Chondrocyte (in vitro differentiated cells): ENCODE results near the gene NR1I3. TPM values are rescaled to one million over a fixed set of nuclear protein-coding genes. Genes with fewer than 3 reads are reported as not detected.

Experiments
- DNase-seq: peaks from one replicate; pipeline ENCODE4 v3.0.0; 2021; ENCODE audit warnings: mixed read lengths, low spot score
- H3K27ac Mint-ChIP-seq: one replicate; pipeline ENCODE4 v1.8.0; 2021; ENCODE audit warnings: mild to moderate bottlenecking, moderate library complexity, mixed read lengths; ENCODE audit not compliant: unreplicated experiment
- H3K27me3 Mint-ChIP-seq: 2 replicates; pipeline ENCODE4 v1.8.0; 2021; ENCODE audit warnings: low read depth, mixed read lengths
- H3K36me3 Mint-ChIP-seq: 2 replicates; pipeline ENCODE4 v1.8.0; 2021; ENCODE audit warnings: low read depth, mixed read lengths
- H3K4me1 Mint-ChIP-seq: 2 replicates; pipeline ENCODE4 v1.8.0; 2021; ENCODE audit warnings: low read depth, mild to moderate bottlenecking, mixed read lengths
- H3K4me3 Mint-ChIP-seq: one replicate; pipeline ENCODE4 v1.8.0; 2021; ENCODE audit warnings: mild to moderate bottlenecking, moderate library complexity, mixed read lengths; ENCODE audit not compliant: unreplicated experiment
- H3K9me3 Mint-ChIP-seq: 2 replicates; pipeline ENCODE4 v1.8.0; 2021; ENCODE audit warnings: low read depth, mixed read lengths
- total RNA-seq: library from RNA; stranded (reverse); gene quantifications from 3 replicates; pipeline ENCODE4 v1.2.1, GENCODE V29; 2021
- TF ChIP-seq, protein P1 (sequence below): fragments of 200-600 bp; sonication (generic); IDR thresholded peaks from 2 replicates; pipeline ENCODE4 v1.5.0; 2021; ENCODE audit warnings: antibody characterized with exemption, mild to moderate bottlenecking, moderate library complexity

The NR1I3 gene
- total RNA-seq, 1 donor from 2014 or later = not detected

DNA sequence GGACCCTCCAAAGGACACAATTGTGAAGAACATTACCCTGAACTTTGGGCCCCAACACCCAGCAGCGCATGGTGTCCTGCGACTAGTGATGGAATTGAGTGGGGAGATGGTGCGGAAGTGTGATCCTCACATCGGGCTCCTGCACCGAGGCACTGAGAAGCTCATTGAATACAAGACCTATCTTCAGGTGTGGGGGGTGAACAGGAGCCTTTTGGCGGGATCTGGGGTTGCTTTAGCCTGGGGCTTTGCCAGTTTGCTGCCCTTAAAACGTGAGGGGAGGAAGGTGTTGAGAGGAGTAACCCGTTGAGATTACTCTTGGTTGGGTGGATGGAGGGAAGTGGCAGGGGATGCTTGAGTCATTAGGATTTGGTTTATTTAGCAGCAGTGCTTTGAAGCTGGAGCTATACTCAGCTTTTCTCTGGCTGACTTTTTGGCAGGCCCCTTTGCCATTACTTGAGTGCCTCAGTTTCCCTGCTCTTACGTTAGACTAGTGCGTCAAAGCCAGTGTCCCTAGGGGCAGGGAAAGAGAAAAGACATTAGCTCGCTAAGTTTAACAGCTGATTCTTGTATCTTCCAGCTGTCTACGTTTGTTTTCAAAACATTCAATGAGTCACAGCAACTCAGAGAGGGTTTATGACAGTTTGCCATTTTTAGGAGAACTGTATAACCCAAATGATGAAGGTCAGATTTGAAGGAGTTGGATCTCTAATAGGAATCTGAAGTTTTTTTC lies 31.4 kb downstream of the NR1I3 start:
- Mint-ChIP-seq H3K4me1 (peaks cover 33% of the 10 kb centered on the region), H3K27me3 (no peaks in the 10 kb centered on the region), H3K27ac (peak overlapping the region; percentile 74), H3K36me3 (peaks cover 25% of the 10 kb centered on the region), H3K9me3 (no peaks in the 10 kb centered on the region), H3K4me3 (no peak overlapping the region)
- no peak for DNase-seq
- TF ChIP-seq, protein P1, sequence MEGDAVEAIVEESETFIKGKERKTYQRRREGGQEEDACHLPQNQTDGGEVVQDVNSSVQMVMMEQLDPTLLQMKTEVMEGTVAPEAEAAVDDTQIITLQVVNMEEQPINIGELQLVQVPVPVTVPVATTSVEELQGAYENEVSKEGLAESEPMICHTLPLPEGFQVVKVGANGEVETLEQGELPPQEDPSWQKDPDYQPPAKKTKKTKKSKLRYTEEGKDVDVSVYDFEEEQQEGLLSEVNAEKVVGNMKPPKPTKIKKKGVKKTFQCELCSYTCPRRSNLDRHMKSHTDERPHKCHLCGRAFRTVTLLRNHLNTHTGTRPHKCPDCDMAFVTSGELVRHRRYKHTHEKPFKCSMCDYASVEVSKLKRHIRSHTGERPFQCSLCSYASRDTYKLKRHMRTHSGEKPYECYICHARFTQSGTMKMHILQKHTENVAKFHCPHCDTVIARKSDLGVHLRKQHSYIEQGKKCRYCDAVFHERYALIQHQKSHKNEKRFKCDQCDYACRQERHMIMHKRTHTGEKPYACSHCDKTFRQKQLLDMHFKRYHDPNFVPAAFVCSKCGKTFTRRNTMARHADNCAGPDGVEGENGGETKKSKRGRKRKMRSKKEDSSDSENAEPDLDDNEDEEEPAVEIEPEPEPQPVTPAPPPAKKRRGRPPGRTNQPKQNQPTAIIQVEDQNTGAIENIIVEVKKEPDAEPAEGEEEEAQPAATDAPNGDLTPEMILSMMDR = no peak

- H3K9me3 Mint-ChIP-seq = no peaks in the 10 kb centered on the region
- peaks cover 63% of the 10 kb centered on the region for H3K4me1 Mint-ChIP-seq
- peak; percentile 97 for DNase-seq
- peak within 1 kb of the TSS; percentile 93 for H3K27ac Mint-ChIP-seq
- peak within 1 kb of the TSS; percentile 89 for H3K4me3 Mint-ChIP-seq
- TF ChIP-seq, protein P1 = peak; percentile 66
- H3K27me3 Mint-ChIP-seq = no peaks in the 10 kb centered on the region
- peaks cover 12% of the 10 kb centered on the region for H3K36me3 Mint-ChIP-seq
Observed at GRCh38 chr1:161201836-161202712, 35.9 kb downstream of the NR1I3 start, which contains the start of gene NDUFS2. TSS of gene NDUFS2 (plus strand) at chr1:161202367. CDS start at chr1:161202386, 19 bp downstream.

DNA sequence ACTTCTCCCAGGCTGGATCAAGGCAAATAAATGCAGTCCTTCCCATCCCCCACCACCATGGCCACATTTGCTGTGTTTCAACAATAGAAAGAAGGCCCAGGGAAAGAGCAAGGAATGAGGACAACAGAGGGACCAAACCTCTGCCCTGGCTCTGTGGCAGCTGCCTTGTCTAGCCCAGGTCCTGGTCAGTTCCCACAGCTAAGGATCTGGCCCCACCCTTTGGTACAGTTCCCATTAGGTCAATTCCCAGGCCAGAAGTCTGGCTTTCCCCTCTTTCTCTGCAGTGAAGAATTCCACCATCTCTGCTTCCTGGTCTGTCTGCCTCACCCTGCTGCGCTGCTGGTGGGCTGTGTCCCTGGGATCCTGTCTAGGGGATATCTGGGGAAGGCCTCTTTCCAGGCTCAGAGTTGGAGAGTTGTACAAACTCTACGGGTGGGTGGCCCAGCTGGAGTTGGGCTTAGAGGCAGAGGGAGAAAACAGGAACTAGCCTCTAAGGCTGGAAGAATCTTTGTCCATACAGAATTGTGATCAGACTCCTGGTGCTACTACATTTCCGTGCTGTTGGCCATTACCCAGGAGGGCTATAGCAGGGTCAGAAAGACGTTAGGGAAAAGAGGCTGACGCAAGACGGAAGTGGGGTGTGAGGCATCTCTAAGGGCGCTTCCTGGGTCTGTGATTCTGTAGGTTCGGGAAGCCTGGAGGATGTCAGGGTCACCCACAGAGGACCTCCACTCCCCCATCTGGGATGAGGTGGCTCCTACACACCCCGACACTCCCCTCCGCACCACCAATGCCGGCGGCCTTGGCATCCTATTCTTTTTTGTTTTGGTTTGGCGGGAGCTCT lies 36.8 kb downstream of the NR1I3 start:
- Mint-ChIP-seq H3K9me3 (no peaks in the 10 kb centered on the region), H3K36me3 (peaks cover 9% of the 10 kb centered on the region), H3K27ac (peak overlapping the region; percentile 93), H3K27me3 (no peaks in the 10 kb centered on the region), H3K4me3 (peak overlapping the region; percentile 72), H3K4me1 (peaks cover 63% of the 10 kb centered on the region)
- TF ChIP-seq, protein P1 = no peak
- no peak for DNase-seq

DNA sequence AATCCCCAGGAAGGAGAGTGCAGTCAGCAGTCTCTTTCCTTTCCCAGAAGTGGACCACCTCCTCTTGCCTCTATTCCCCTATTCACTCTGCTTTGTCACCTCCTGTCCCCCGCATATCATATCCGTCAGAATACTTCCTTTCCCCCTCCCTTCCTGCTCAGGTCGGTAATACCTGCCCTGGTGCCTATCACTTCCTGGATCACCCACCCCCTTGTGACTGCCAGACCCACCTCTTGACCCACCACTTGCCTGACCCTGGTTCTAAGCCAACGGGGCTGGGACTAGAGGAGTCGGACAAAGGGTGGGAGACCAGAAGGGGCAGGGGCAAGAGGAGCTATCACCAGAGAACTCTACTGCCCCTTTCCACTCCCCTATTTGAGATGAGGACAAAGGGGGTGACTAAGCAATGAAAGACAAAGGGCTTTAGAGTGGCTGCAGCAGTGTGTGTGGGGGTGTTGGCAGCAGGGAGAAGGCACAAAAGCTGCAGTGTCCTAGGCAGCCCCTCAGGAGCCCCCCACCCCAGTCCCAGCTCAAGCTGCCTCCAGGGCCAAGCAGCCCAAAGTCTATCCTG lies 37.5 kb downstream of the NR1I3 start:
- Mint-ChIP-seq H3K4me3 (no peak overlapping the region), H3K27me3 (no peaks in the 10 kb centered on the region), H3K36me3 (peaks cover 7% of the 10 kb centered on the region), H3K9me3 (no peaks in the 10 kb centered on the region), H3K4me1 (peaks cover 62% of the 10 kb centered on the region), H3K27ac (peak overlapping the region; percentile 8)
- TF ChIP-seq, protein P1 = no peak
- DNase-seq = no peak
